ENCODE measurements around the gene GJC2.

DNA sequence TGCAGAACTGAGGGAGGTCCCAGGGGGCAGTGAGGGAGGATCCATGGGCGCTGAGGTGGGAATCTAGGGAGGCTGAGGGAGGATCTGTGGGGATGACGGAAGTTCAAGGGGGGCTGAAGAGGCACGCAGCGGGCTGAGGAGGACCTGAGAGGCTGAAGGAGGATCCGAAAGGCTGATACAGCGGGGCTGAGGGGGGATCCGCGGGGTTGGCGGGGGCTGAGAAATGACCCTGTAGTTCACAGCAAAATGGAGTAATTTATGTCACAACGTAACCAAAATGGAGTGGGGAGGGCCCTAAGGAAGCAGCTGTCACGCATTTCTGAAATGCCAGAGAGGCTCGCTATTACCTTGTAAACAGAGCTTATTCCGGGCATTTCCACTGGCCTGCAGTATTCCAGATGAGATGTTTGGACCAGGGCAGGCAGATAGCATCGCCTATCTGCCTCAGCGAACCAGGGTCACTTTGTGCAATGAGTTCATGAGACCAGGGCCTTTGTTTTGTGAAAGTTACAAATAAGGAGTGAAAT is 39.7 kb upstream of the GJC2 start:
- TF ChIP-seq, protein P1, sequence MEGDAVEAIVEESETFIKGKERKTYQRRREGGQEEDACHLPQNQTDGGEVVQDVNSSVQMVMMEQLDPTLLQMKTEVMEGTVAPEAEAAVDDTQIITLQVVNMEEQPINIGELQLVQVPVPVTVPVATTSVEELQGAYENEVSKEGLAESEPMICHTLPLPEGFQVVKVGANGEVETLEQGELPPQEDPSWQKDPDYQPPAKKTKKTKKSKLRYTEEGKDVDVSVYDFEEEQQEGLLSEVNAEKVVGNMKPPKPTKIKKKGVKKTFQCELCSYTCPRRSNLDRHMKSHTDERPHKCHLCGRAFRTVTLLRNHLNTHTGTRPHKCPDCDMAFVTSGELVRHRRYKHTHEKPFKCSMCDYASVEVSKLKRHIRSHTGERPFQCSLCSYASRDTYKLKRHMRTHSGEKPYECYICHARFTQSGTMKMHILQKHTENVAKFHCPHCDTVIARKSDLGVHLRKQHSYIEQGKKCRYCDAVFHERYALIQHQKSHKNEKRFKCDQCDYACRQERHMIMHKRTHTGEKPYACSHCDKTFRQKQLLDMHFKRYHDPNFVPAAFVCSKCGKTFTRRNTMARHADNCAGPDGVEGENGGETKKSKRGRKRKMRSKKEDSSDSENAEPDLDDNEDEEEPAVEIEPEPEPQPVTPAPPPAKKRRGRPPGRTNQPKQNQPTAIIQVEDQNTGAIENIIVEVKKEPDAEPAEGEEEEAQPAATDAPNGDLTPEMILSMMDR (IDR thresholded peaks at IDR 0.05; ENCODE audit: insufficient read depth, low read length), result no peak
- no peak for TF ChIP-seq POLR2AphosphoS5 (IDR thresholded peaks at IDR 0.05; ENCODE audit: low read depth)

All from HL-60 (cell line).